ENCODE measurements around the gene EXOSC1. TPM values are rescaled to one million over a fixed set of nuclear protein-coding genes. Genes with fewer than 3 reads are reported as not detected.
"Not testable (repeated sequence)": the region's sequence is repeated elsewhere in the genome, so short reads cannot be mapped to it uniquely, and the experiment has no call there.

Gene EXOSC1
- 10 to 100 TPM; 46.5 to 47.9 TPM for total RNA-seq

- Mint-ChIP-seq H3K4me1 (peaks cover 23% of the 10 kb centered on the region), H3K9me3 (no peaks in the 10 kb centered on the region), H3K36me3 (peaks cover 1% of the 10 kb centered on the region), H3K4me3 (peak within 1 kb of the TSS; percentile 96), H3K27me3 (no peaks in the 10 kb centered on the region), H3K27ac (peak within 1 kb of the TSS; percentile 83)
- peak; percentile 96 for ATAC-seq (ENCODE audit: low read depth)
- POLR2A ChIA-PET = no interaction called here
- peak; percentile 85 for DNase-seq
These were observed at the start of gene EXOSC1, which contains the start of gene ZDHHC16 for GRCh38 chr10:97445722-97446639. EXOSC1 (minus strand) TSS chr10:97446006; CDS start chr10:97445985, 21 bp downstream. ZDHHC16 (plus strand) TSS chr10:97446175; CDS start chr10:97451676, 5,501 bp downstream.

GRCh38 chr10:97494863-97495506 is 49.2 kb upstream of the EXOSC1 start:
- peak overlapping the region; percentile 56 for H3K27ac Mint-ChIP-seq
- peaks cover 8% of the 10 kb centered on the region for H3K36me3 Mint-ChIP-seq
- no peak for DNase-seq
- H3K4me3 Mint-ChIP-seq = peak overlapping the region; percentile 59
- POLR2A ChIA-PET = interaction anchor here (1.0 kb wide), 2 partner anchors 80 to 136 kb away, joined by 3 read pairs; no protein-coding TSS in a partner anchor
- H3K9me3 Mint-ChIP-seq = no peaks in the 10 kb centered on the region
- H3K4me1 Mint-ChIP-seq = peaks cover 36% of the 10 kb centered on the region
- no peak for ATAC-seq (ENCODE audit: low read depth)
- H3K27me3 Mint-ChIP-seq = peaks cover 5% of the 10 kb centered on the region

- H3K4me3 Mint-ChIP-seq = no peak overlapping the region
- peaks cover 38% of the 10 kb centered on the region for H3K4me1 Mint-ChIP-seq
- no peaks in the 10 kb centered on the region for H3K27me3 Mint-ChIP-seq
- peaks cover 8% of the 10 kb centered on the region for H3K36me3 Mint-ChIP-seq
- no peaks in the 10 kb centered on the region for H3K9me3 Mint-ChIP-seq
- no peak for ATAC-seq (ENCODE audit: low read depth)
- DNase-seq = no peak
- no peak overlapping the region for H3K27ac Mint-ChIP-seq
- POLR2A ChIA-PET = no interaction called here
These were observed 48.3 kb upstream of the EXOSC1 start for GRCh38 chr10:97494151-97494550.

GRCh38 chr10:97490592-97490991 is 44.8 kb upstream of the EXOSC1 start:
- DNase-seq (no peak), ATAC-seq (ENCODE audit: low read depth) (no peak)
- no peaks in the 10 kb centered on the region for H3K9me3 Mint-ChIP-seq
- H3K4me3 Mint-ChIP-seq = no peak overlapping the region
- peaks cover 11% of the 10 kb centered on the region for H3K36me3 Mint-ChIP-seq
- no peak overlapping the region for H3K27ac Mint-ChIP-seq
- H3K27me3 Mint-ChIP-seq = no peaks in the 10 kb centered on the region
- POLR2A ChIA-PET = no interaction called here
- H3K4me1 Mint-ChIP-seq = peaks cover 31% of the 10 kb centered on the region

GRCh38 chr10:97485647-97486281 is 40.0 kb upstream of the EXOSC1 start:
- Mint-ChIP-seq H3K27me3 (no peaks in the 10 kb centered on the region), H3K27ac (no peak overlapping the region), H3K4me3 (no peak overlapping the region), H3K4me1 (peaks cover 15% of the 10 kb centered on the region), H3K36me3 (peaks cover 7% of the 10 kb centered on the region), H3K9me3 (no peaks in the 10 kb centered on the region)
- no peak for ATAC-seq (ENCODE audit: low read depth)
- POLR2A ChIA-PET = no interaction called here
- DNase-seq = no peak

- no peaks in the 10 kb centered on the region for H3K27me3 Mint-ChIP-seq
These were observed 38.1 kb upstream of the EXOSC1 start for GRCh38 chr10:97483921-97484320.

GRCh38 chr10:97483506-97483905 is 37.7 kb upstream of the EXOSC1 start:
- DNase-seq = no peak
- Mint-ChIP-seq H3K4me1 (peaks cover 5% of the 10 kb centered on the region), H3K27ac (no peak overlapping the region), H3K4me3 (no peak overlapping the region), H3K36me3 (peaks cover 7% of the 10 kb centered on the region), H3K27me3 (no peaks in the 10 kb centered on the region), H3K9me3 (no peaks in the 10 kb centered on the region)
- POLR2A ChIA-PET = interaction anchor here (0.6 kb wide), 1 partner anchor 539 kb away, joined by 4 read pairs; no protein-coding TSS in a partner anchor
- ATAC-seq (ENCODE audit: low read depth) = no peak

More at GRCh38 chr10:97483921-97484320, 38.1 kb upstream of the EXOSC1 start:
- H3K4me3 Mint-ChIP-seq = no peak overlapping the region
- no peaks in the 10 kb centered on the region for H3K9me3 Mint-ChIP-seq
- DNase-seq = no peak
- POLR2A ChIA-PET = interaction anchor here (0.6 kb wide), 1 partner anchor 539 kb away, joined by 4 read pairs; no protein-coding TSS in a partner anchor
- peaks cover 5% of the 10 kb centered on the region for H3K4me1 Mint-ChIP-seq
- peaks cover 7% of the 10 kb centered on the region for H3K36me3 Mint-ChIP-seq
- ATAC-seq (ENCODE audit: low read depth) = no peak
- no peak overlapping the region for H3K27ac Mint-ChIP-seq

- POLR2A ChIA-PET = no interaction called here
- no peak for ATAC-seq (ENCODE audit: low read depth)
These were observed 36.6 kb upstream of the EXOSC1 start for GRCh38 chr10:97482381-97482780.

GRCh38 chr10:97481071-97481470 is 35.3 kb upstream of the EXOSC1 start:
- H3K9me3 Mint-ChIP-seq = no peaks in the 10 kb centered on the region
- H3K27me3 Mint-ChIP-seq = no peaks in the 10 kb centered on the region
- ATAC-seq (ENCODE audit: low read depth) (no peak), DNase-seq (no peak)
- H3K27ac Mint-ChIP-seq = no peak overlapping the region
- peaks cover 16% of the 10 kb centered on the region for H3K36me3 Mint-ChIP-seq
- H3K4me3 Mint-ChIP-seq = no peak overlapping the region
- POLR2A ChIA-PET = no interaction called here
- H3K4me1 Mint-ChIP-seq = peaks cover 7% of the 10 kb centered on the region

More at GRCh38 chr10:97482381-97482780, 36.6 kb upstream of the EXOSC1 start:
- Mint-ChIP-seq H3K4me3 (no peak overlapping the region), H3K27ac (no peak overlapping the region), H3K9me3 (no peaks in the 10 kb centered on the region), H3K4me1 (peaks cover 5% of the 10 kb centered on the region), H3K27me3 (no peaks in the 10 kb centered on the region), H3K36me3 (peaks cover 9% of the 10 kb centered on the region)
- no peak for DNase-seq

- POLR2A ChIA-PET = no interaction called here
- peaks cover 5% of the 10 kb centered on the region for H3K4me1 Mint-ChIP-seq
- H3K9me3 Mint-ChIP-seq = peaks cover 1% of the 10 kb centered on the region
- H3K4me3 Mint-ChIP-seq = no peak overlapping the region
- H3K27ac Mint-ChIP-seq = no peak overlapping the region
- peaks cover 23% of the 10 kb centered on the region for H3K36me3 Mint-ChIP-seq
- no peaks in the 10 kb centered on the region for H3K27me3 Mint-ChIP-seq
- DNase-seq = no peak
- ATAC-seq (ENCODE audit: low read depth) = no peak
These were observed 34.1 kb upstream of the EXOSC1 start for GRCh38 chr10:97479939-97480338.

- H3K27ac Mint-ChIP-seq; H3K4me1 Mint-ChIP-seq; H3K27me3 Mint-ChIP-seq; DNase-seq; H3K4me3 Mint-ChIP-seq; POLR2A ChIA-PET; ATAC-seq (ENCODE audit: low read depth); H3K9me3 Mint-ChIP-seq: not testable (repeated sequence)
- H3K36me3 Mint-ChIP-seq = peaks cover 27% of the 10 kb centered on the region
These were observed 33.6 kb upstream of the EXOSC1 start for GRCh38 chr10:97479410-97479809.

- Mint-ChIP-seq H3K4me1 (peaks cover 5% of the 10 kb centered on the region), H3K27me3 (no peaks in the 10 kb centered on the region), H3K9me3 (peaks cover 1% of the 10 kb centered on the region), H3K27ac (no peak overlapping the region), H3K4me3 (no peak overlapping the region), H3K36me3 (peaks cover 30% of the 10 kb centered on the region)
- ATAC-seq (ENCODE audit: low read depth) (no peak), DNase-seq (no peak)
- POLR2A ChIA-PET = interaction anchor here (0.6 kb wide), 1 partner anchor 185 kb away, joined by 3 read pairs; no protein-coding TSS in a partner anchor
These were observed 30.3 kb upstream of the EXOSC1 start for GRCh38 chr10:97475936-97476594.

- H3K36me3 Mint-ChIP-seq = peaks cover 34% of the 10 kb centered on the region
- no peak for ATAC-seq (ENCODE audit: low read depth)
These were observed 29.1 kb upstream of the EXOSC1 start for GRCh38 chr10:97474918-97475317.

More at GRCh38 chr10:97474918-97475317, 29.1 kb upstream of the EXOSC1 start:
- DNase-seq = no peak
- H3K27me3 Mint-ChIP-seq = no peaks in the 10 kb centered on the region
- peak overlapping the region; percentile 44 for H3K27ac Mint-ChIP-seq
- POLR2A ChIA-PET = no interaction called here
- H3K4me1 Mint-ChIP-seq = peaks cover 5% of the 10 kb centered on the region
- peaks cover 1% of the 10 kb centered on the region for H3K9me3 Mint-ChIP-seq
- H3K4me3 Mint-ChIP-seq = no peak overlapping the region

All from activated naive CD8-positive, alpha-beta T cell treated with anti-CD3 and anti-CD28 coated beads, Interleukin-2, amount 10 ng/mL, durations not matched to agents 7 days and 5 days (primary cell).